Stomach (tissue), 4 donors: ENCODE measurements around the gene MEGF6.

ENCODE experiments used
- CTCF ChIP-seq, 7 experiments: fragments of 450-650 bp in 4 of 7; fragments of 200-600 bp in 3 of 7; sonication (generic) in 3 of 7; IDR thresholded peaks; one replicate each; pipeline ENCODE4 v1.5.1; 2016 to 2019; ENCODE audit warnings: antibody characterized with exemption in 7 of 7, control low read depth in 2 of 7, mild to moderate bottlenecking in 1 of 7
- EP300 ChIP-seq: sonication (generic); formaldehyde crosslinking; IDR thresholded peaks from one replicate; pipeline ENCODE4 v1.6.1; 2017; ENCODE audit warnings: antibody characterized with exemption
- POLR2A ChIP-seq, 4 donors: fragments of 450-650 bp; IDR thresholded peaks; one replicate each; pipeline ENCODE4 v1.6.1; 2016; ENCODE audit warnings: antibody characterized with exemption in 4 of 4, control low read depth in 2 of 4, mild to moderate bottlenecking in 1 of 4, moderate library complexity in 1 of 4
- POLR2AphosphoS5 ChIP-seq, 3 donors: sonication (generic); formaldehyde crosslinking; IDR thresholded peaks; one replicate each; pipeline ENCODE4 v1.6.1; 2016; ENCODE audit warnings: antibody characterized with exemption in 3 of 3

- TF ChIP-seq CTCF (IDR thresholded peaks at IDR 0.05), result no peak
- TF ChIP-seq POLR2AphosphoS5 (IDR thresholded peaks at IDR 0.05), result no peak
- no peak for TF ChIP-seq POLR2A (IDR thresholded peaks at IDR 0.05)
- no peak for TF ChIP-seq EP300
These were observed 127.9 kb downstream of the MEGF6 start for GRCh38 chr1:3483380-3483779.
